ENCODE data around the gene DNER. TPM values are rescaled to one million over a fixed set of nuclear protein-coding genes. Genes with fewer than 3 reads are reported as not detected.

DNER gene
- total and polyA plus RNA-seq, 2 experiments from 2014 or later = 4.7 to 8.8 TPM

DNA sequence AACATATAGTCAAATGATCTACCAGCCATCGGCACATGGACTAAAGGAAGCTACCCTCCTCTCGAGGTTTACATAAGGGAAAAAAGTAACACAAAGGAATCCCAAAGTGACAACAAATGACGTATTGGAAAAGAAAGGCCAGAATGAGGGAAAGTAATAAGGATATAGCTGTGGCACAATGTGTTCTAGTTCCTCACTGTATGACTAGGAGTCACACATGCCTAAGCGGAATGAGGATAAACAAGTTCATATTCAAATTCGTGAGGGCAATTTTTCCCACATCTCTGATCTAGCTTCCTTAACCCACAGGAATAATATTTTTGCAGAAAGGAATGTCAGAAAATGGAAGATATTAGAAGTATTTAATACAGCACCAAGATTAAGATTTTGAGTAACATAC, 281.0 kb downstream of the DNER start:
- no peak for TF ChIP-seq JUNB (IDR thresholded peaks at IDR 0.05; ENCODE audit: unreplicated experiment)
- no peak for TF ChIP-seq CTCF (conservative IDR thresholded peaks at IDR 0.05; ENCODE audit: low read depth in 2 of 2)
- TF ChIP-seq STAT1 (IDR thresholded peaks at IDR 0.05; ENCODE audit: unreplicated experiment) = no peak
- no peak for TF ChIP-seq EZH2phosphoT487 (IDR thresholded peaks at IDR 0.05; ENCODE audit: unreplicated experiment)
- TF ChIP-seq POLR2AphosphoS5 (IDR thresholded peaks at IDR 0.05; ENCODE audit: low read depth) = no peak
- no peak for TF ChIP-seq REST (IDR thresholded peaks at IDR 0.05; ENCODE audit: unreplicated experiment)
- no peak for TF ChIP-seq ETS1 (IDR thresholded peaks at IDR 0.05)
- no peak for TF ChIP-seq EZH2 (IDR thresholded peaks at IDR 0.05; ENCODE audit: low read depth, unreplicated experiment)
- TF ChIP-seq, protein P1, sequence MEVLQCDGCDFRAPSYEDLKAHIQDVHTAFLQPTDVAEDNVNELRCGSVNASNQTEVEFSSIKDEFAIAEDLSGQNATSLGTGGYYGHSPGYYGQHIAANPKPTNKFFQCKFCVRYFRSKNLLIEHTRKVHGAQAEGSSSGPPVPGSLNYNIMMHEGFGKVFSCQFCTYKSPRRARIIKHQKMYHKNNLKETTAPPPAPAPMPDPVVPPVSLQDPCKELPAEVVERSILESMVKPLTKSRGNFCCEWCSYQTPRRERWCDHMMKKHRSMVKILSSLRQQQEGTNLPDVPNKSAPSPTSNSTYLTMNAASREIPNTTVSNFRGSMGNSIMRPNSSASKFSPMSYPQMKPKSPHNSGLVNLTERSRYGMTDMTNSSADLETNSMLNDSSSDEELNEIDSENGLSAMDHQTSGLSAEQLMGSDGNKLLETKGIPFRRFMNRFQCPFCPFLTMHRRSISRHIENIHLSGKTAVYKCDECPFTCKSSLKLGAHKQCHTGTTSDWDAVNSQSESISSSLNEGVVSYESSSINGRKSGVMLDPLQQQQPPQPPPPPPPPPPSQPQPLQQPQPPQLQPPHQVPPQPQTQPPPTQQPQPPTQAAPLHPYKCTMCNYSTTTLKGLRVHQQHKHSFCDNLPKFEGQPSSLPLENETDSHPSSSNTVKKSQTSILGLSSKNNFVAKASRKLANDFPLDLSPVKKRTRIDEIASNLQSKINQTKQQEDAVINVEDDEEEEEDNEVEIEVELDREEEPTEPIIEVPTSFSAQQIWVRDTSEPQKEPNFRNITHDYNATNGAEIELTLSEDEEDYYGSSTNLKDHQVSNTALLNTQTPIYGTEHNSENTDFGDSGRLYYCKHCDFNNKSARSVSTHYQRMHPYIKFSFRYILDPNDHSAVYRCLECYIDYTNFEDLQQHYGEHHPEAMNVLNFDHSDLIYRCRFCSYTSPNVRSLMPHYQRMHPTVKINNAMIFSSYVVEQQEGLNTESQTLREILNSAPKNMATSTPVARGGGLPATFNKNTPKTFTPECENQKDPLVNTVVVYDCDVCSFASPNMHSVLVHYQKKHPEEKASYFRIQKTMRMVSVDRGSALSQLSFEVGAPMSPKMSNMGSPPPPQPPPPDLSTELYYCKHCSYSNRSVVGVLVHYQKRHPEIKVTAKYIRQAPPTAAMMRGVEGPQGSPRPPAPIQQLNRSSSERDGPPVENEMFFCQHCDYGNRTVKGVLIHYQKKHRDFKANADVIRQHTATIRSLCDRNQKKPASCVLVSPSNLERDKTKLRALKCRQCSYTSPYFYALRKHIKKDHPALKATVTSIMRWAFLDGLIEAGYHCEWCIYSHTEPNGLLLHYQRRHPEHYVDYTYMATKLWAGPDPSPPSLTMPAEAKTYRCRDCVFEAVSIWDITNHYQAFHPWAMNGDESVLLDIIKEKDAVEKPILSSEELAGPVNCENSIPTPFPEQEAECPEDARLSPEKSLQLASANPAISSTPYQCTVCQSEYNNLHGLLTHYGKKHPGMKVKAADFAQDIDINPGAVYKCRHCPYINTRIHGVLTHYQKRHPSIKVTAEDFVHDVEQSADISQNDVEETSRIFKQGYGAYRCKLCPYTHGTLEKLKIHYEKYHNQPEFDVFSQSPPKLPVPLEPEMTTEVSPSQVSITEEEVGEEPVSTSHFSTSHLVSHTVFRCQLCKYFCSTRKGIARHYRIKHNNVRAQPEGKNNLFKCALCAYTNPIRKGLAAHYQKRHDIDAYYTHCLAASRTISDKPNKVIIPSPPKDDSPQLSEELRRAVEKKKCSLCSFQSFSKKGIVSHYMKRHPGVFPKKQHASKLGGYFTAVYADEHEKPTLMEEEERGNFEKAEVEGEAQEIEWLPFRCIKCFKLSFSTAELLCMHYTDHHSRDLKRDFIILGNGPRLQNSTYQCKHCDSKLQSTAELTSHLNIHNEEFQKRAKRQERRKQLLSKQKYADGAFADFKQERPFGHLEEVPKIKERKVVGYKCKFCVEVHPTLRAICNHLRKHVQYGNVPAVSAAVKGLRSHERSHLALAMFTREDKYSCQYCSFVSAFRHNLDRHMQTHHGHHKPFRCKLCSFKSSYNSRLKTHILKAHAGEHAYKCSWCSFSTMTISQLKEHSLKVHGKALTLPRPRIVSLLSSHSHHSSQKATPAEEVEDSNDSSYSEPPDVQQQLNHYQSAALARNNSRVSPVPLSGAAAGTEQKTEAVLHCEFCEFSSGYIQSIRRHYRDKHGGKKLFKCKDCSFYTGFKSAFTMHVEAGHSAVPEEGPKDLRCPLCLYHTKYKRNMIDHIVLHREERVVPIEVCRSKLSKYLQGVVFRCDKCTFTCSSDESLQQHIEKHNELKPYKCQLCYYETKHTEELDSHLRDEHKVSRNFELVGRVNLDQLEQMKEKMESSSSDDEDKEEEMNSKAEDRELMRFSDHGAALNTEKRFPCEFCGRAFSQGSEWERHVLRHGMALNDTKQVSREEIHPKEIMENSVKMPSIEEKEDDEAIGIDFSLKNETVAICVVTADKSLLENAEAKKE (CRISPR knock-in tag; IDR thresholded peaks at IDR 0.05) = no peak
- no peak for TF ChIP-seq ZNF331 (CRISPR knock-in tag; IDR thresholded peaks at IDR 0.05; ENCODE audit: low read depth)
- no peak for TF ChIP-seq CREB1 (CRISPR knock-in tag; IDR thresholded peaks at IDR 0.05; ENCODE audit: low read depth)
- TF ChIP-seq NANOG (IDR thresholded peaks at IDR 0.05; ENCODE audit: borderline replicate concordance) = no peak
- no peak overlapping the region for H3K27ac Mint-ChIP-seq
- Histone ChIP-seq H3K4me1 (ENCODE audit: insufficient read depth) (no peaks in the 10 kb centered on the region), H3K36me3 (ENCODE audit: insufficient read depth) (no peaks in the 10 kb centered on the region), H3K4me3 (no peak overlapping the region), H3K27ac (ENCODE audit: low read depth) (no peak overlapping the region), H4K20me1 (replicated peaks; ENCODE audit: insufficient read depth) (no peaks in the 10 kb centered on the region), H3K4me2 (no peak overlapping the region), H3K79me2 (replicated peaks; ENCODE audit: insufficient read depth) (no peaks in the 10 kb centered on the region), H3K27me3 (ENCODE audit: insufficient read depth) (no peaks in the 10 kb centered on the region), H3F3A (replicated peaks; ENCODE audit: low read depth) (no peaks in the 10 kb centered on the region), H3K9me2 (ENCODE audit: insufficient read depth) (no peaks in the 10 kb centered on the region), H2AFZ (no peak overlapping the region)
- no peaks in the 10 kb centered on the region; the same call in 2 of the 3 replicates for H3K9me3 Mint-ChIP-seq
- no peaks in the 10 kb centered on the region for H3K27me3 Mint-ChIP-seq (ENCODE audit: insufficient read depth, low read depth, poor library complexity)
- ATAC-seq = no peak
- no peak for DNase-seq (ENCODE audit: low spot score)
- H3K4me3 Mint-ChIP-seq = no peak overlapping the region
- no peaks in the 10 kb centered on the region for H3K36me3 Mint-ChIP-seq (ENCODE audit: low read depth)
- no peaks in the 10 kb centered on the region; the same call in 2 of the 3 replicates for H3K4me1 Mint-ChIP-seq

All from GM23338 (cell line).